Measurements from ENCODE around the gene ELFN2. TPM values are rescaled to one million over a fixed set of nuclear protein-coding genes. Genes with fewer than 3 reads are reported as not detected.

Gene ELFN2
- total and polyA plus RNA-seq, 4 experiments from 2014 or later, result 0.32 to 0.55 TPM; not detected in 2

- Mint-ChIP-seq H3K36me3 (peaks cover 0 to 20% of the 10 kb centered on the region in 2 donors), H3K4me1 (peaks cover 0 to 3% (median 0%) of the 10 kb centered on the region in 4 donors), H3K4me3 (peak overlapping the region in 1 of 8 donors; percentile 7), H3K27me3 (peaks cover 0 to 2% of the 10 kb centered on the region in 2 donors), H3K27ac (peak overlapping the region in 1 of 7 donors; percentile 16), H3K9me3 (peaks cover 0 to 4% (median 0%) of the 10 kb centered on the region in 8 donors)
- ChIA-PET CTCF (ENCODE audit: partially characterized antibody) (interaction anchor here (1.0 kb wide), 1 partner anchor 20 kb away, joined by 3 read pairs; no protein-coding TSS in a partner anchor), POLR2A (ENCODE audit: partially characterized antibody) (no interaction called here)
- no peaks in the 10 kb centered on the region for H3K4me1 ChIP-seq (ENCODE audit: insufficient read depth, low read length)
- no peaks in the 10 kb centered on the region for H3K36me3 ChIP-seq (ENCODE audit: insufficient read depth, low read length)
- intact Hi-C loops (cut with micrococcal nuclease), result no loop called here
- H3K9me3 ChIP-seq (ENCODE audit: control insufficient read depth in 1 of 2, low read length in 2 of 2), result no peaks in the 10 kb centered on the region
- H3K27ac ChIP-seq (ENCODE audit: low read depth, low read length), result no peak overlapping the region
- no peak for DNase-seq
- no peaks in the 10 kb centered on the region for H3K27me3 ChIP-seq (ENCODE audit: insufficient read depth, low read length)
- no peak overlapping the region for H3K4me3 ChIP-seq (ENCODE audit: low read length in 2 of 2)
Observed at GRCh38 chr22:37443086-37443485, 15.8 kb upstream of the ELFN2 start.

- Histone ChIP-seq H3K27me3 (ENCODE audit: insufficient read depth, low read length) (no peaks in the 10 kb centered on the region), H3K36me3 (ENCODE audit: insufficient read depth, low read length) (no peaks in the 10 kb centered on the region), H3K27ac (ENCODE audit: low read depth, low read length) (no peak overlapping the region), H3K4me3 (ENCODE audit: low read length in 2 of 2) (no peak overlapping the region), H3K9me3 (ENCODE audit: control insufficient read depth in 1 of 2, low read length in 2 of 2) (no peaks in the 10 kb centered on the region), H3K4me1 (ENCODE audit: insufficient read depth, low read length) (no peaks in the 10 kb centered on the region)
- intact Hi-C loops (cut with micrococcal nuclease), result no loop called here
- H3K9me3 Mint-ChIP-seq, result peaks cover 0 to 4% (median 0%) of the 10 kb centered on the region in 8 donors
- H3K27me3 Mint-ChIP-seq, result peaks cover 0 to 2% of the 10 kb centered on the region in 2 donors
- H3K36me3 Mint-ChIP-seq, result peaks cover 0 to 20% of the 10 kb centered on the region in 2 donors
- no peak for DNase-seq
- no peak overlapping the region for H3K4me3 Mint-ChIP-seq
- ChIA-PET CTCF (ENCODE audit: partially characterized antibody) (interaction anchor here (1.0 kb wide), 2 partner anchors 19 to 30 kb away, joined by 3 to 4 read pairs; no protein-coding TSS in a partner anchor), POLR2A (ENCODE audit: partially characterized antibody) (no interaction called here)
- H3K4me1 Mint-ChIP-seq, result peaks cover 0 to 3% (median 0%) of the 10 kb centered on the region in 4 donors
- H3K27ac Mint-ChIP-seq, result no peak overlapping the region
Observed at GRCh38 chr22:37442537-37442936, 15.3 kb upstream of the ELFN2 start.

GRCh38 chr22:37442135-37442534 is 14.9 kb upstream of the ELFN2 start:
- H3K9me3 Mint-ChIP-seq, result peaks cover 0 to 4% (median 0%) of the 10 kb centered on the region in 8 donors
- Histone ChIP-seq H3K27me3 (ENCODE audit: insufficient read depth, low read length) (no peaks in the 10 kb centered on the region), H3K27ac (ENCODE audit: low read depth, low read length) (no peak overlapping the region), H3K4me3 (ENCODE audit: low read length in 2 of 2) (no peak overlapping the region), H3K9me3 (ENCODE audit: control insufficient read depth in 1 of 2, low read length in 2 of 2) (no peaks in the 10 kb centered on the region), H3K4me1 (ENCODE audit: insufficient read depth, low read length) (no peaks in the 10 kb centered on the region), H3K36me3 (ENCODE audit: insufficient read depth, low read length) (no peaks in the 10 kb centered on the region)
- CTCF ChIA-PET (ENCODE audit: partially characterized antibody), result interaction anchor here (1.0 kb wide), 1 partner anchor 31 kb away, joined by 4 read pairs; no protein-coding TSS in a partner anchor
- POLR2A ChIA-PET (ENCODE audit: partially characterized antibody), result no interaction called here
- no peak for DNase-seq
- H3K4me1 Mint-ChIP-seq, result peaks cover 0 to 3% (median 0%) of the 10 kb centered on the region in 4 donors
- intact Hi-C loops (cut with micrococcal nuclease), result no loop called here
- H3K36me3 Mint-ChIP-seq, result peaks cover 0 to 23% of the 10 kb centered on the region in 2 donors
- H3K4me3 Mint-ChIP-seq, result no peak overlapping the region
- no peak overlapping the region for H3K27ac Mint-ChIP-seq
- H3K27me3 Mint-ChIP-seq, result peaks cover 0 to 2% of the 10 kb centered on the region in 2 donors

DNA sequence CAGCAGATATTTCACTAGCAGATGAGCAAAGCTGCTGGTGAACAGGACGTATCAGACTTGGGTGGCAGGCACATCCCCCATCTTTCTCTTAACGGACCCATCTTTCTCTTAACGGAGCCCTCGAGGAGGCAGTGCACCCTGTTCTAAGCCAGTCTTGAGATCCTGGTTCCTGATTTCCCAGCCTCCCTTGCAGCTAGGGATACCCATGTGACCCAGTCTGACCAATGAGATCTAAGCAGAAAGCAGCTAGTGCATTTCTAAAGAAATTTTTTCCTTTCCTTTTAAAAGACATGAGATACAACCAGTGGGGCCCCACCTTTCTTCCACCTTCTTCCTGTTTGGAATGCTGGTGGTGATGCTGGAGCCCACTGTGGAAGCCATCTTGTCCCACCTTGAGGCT is 13.6 kb upstream of the ELFN2 start:
- H3K27ac Mint-ChIP-seq, result no peak overlapping the region
- peaks cover 0 to 4% (median 0%) of the 10 kb centered on the region in 8 donors for H3K9me3 Mint-ChIP-seq
- CTCF ChIA-PET (ENCODE audit: partially characterized antibody), result interaction anchor here (1.0 kb wide), 1 partner anchor 125 kb away, joined by 3 read pairs; no protein-coding TSS in a partner anchor
- peaks cover 0 to 3% (median 0%) of the 10 kb centered on the region in 4 donors for H3K4me1 Mint-ChIP-seq
- Histone ChIP-seq H3K4me1 (ENCODE audit: insufficient read depth, low read length) (no peaks in the 10 kb centered on the region), H3K27me3 (ENCODE audit: insufficient read depth, low read length) (no peaks in the 10 kb centered on the region), H3K4me3 (ENCODE audit: low read length in 2 of 2) (no peak overlapping the region), H3K36me3 (ENCODE audit: insufficient read depth, low read length) (no peaks in the 10 kb centered on the region), H3K9me3 (ENCODE audit: control insufficient read depth in 1 of 2, low read length in 2 of 2) (no peaks in the 10 kb centered on the region), H3K27ac (ENCODE audit: low read depth, low read length) (no peak overlapping the region)
- H3K36me3 Mint-ChIP-seq, result peaks cover 0 to 26% of the 10 kb centered on the region in 2 donors
- POLR2A ChIA-PET (ENCODE audit: partially characterized antibody), result no interaction called here
- H3K4me3 Mint-ChIP-seq, result no peak overlapping the region
- H3K27me3 Mint-ChIP-seq, result peaks cover 0 to 2% of the 10 kb centered on the region in 2 donors
- DNase-seq, result no peak
- intact Hi-C loops (cut with micrococcal nuclease), result no loop called here

GRCh38 chr22:37439347-37439746 is 12.1 kb upstream of the ELFN2 start:
- H3K9me3 ChIP-seq (ENCODE audit: control insufficient read depth in 1 of 2, low read length in 2 of 2), result no peaks in the 10 kb centered on the region
- Mint-ChIP-seq H3K4me3 (no peak overlapping the region), H3K27me3 (peaks cover 2 to 4% of the 10 kb centered on the region in 2 donors), H3K4me1 (peaks cover 0 to 3% (median 0%) of the 10 kb centered on the region in 4 donors), H3K36me3 (peaks cover 0 to 26% of the 10 kb centered on the region in 2 donors), H3K27ac (peak overlapping the region in 1 of 7 donors; percentile 36), H3K9me3 (peaks cover 0 to 4% (median 0%) of the 10 kb centered on the region in 8 donors)
- H3K27ac ChIP-seq (ENCODE audit: low read depth, low read length), result no peak overlapping the region
- ChIA-PET POLR2A (ENCODE audit: partially characterized antibody) (no interaction called here), CTCF (ENCODE audit: partially characterized antibody) (interaction anchor here (1.9 to 3.2 kb wide), 2 partner anchors 59 to 179 kb away, joined by 4 to 13 read pairs; no protein-coding TSS in a partner anchor)
- H3K27me3 ChIP-seq (ENCODE audit: insufficient read depth, low read length), result no peaks in the 10 kb centered on the region
- no peaks in the 10 kb centered on the region for H3K36me3 ChIP-seq (ENCODE audit: insufficient read depth, low read length)
- no peaks in the 10 kb centered on the region for H3K4me1 ChIP-seq (ENCODE audit: insufficient read depth, low read length)
- DNase-seq, result no peak
- H3K4me3 ChIP-seq (ENCODE audit: low read length in 2 of 2), result no peak overlapping the region
- intact Hi-C loops (cut with micrococcal nuclease), result no loop called here

- H3K27ac Mint-ChIP-seq, result no peak overlapping the region
- no peak for DNase-seq
- H3K9me3 Mint-ChIP-seq, result peaks cover 0 to 2% (median 0%) of the 10 kb centered on the region in 8 donors
- no peaks in the 10 kb centered on the region for H3K4me1 Mint-ChIP-seq
- POLR2A ChIA-PET (ENCODE audit: partially characterized antibody), result no interaction called here
- no peak overlapping the region for H3K4me3 Mint-ChIP-seq
- no peak overlapping the region for H3K27ac ChIP-seq (ENCODE audit: low read depth, low read length)
- no peaks in the 10 kb centered on the region for H3K27me3 ChIP-seq (ENCODE audit: insufficient read depth, low read length)
- peaks cover 11 to 25% of the 10 kb centered on the region in 2 donors for H3K27me3 Mint-ChIP-seq
- H3K36me3 Mint-ChIP-seq, result peaks cover 0 to 12% of the 10 kb centered on the region in 2 donors
- H3K9me3 ChIP-seq (ENCODE audit: control insufficient read depth in 1 of 2, low read length in 2 of 2), result no peaks in the 10 kb centered on the region
- no peak overlapping the region for H3K4me3 ChIP-seq (ENCODE audit: low read length in 2 of 2)
- intact Hi-C loops (cut with micrococcal nuclease), result no loop called here
- H3K4me1 ChIP-seq (ENCODE audit: insufficient read depth, low read length), result no peaks in the 10 kb centered on the region
- H3K36me3 ChIP-seq (ENCODE audit: insufficient read depth, low read length), result no peaks in the 10 kb centered on the region
- CTCF ChIA-PET (ENCODE audit: partially characterized antibody), result interaction anchor here (3.2 kb wide), 1 partner anchor 176 kb away, joined by 13 read pairs; no protein-coding TSS in a partner anchor
Observed at GRCh38 chr22:37435970-37436603, 8.8 kb upstream of the ELFN2 start.

DNA sequence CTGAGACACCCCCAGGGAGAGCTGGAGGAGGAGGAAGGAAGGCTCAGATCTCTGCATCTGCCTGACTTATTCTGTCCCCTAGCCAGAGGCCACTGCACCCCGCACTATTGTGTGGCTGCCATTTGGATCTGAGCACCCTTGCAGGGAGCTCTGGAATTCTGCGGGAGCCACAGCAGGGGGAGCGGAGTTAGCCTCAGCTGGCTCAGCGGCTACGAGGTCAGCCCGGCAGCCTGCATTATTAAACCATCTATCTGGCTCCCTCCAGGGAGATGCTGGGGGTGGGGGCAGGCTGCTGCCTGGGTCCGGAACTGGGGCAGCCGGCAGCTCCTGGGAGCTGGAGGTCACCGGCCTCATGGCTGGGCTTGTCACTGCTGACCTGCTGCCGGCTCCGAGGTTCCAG is 6.5 kb upstream of the ELFN2 start:
- CTCF ChIA-PET (ENCODE audit: partially characterized antibody), result interaction anchor here (1.0 to 1.3 kb wide), 2 partner anchors 25 to 116 kb away, joined by 3 to 6 read pairs; no protein-coding TSS in a partner anchor
- intact Hi-C loops (cut with micrococcal nuclease), result no loop called here
- peaks cover 0 to 6% of the 10 kb centered on the region in 2 donors for H3K36me3 Mint-ChIP-seq

More for the DNA sequence above, 6.5 kb upstream of the ELFN2 start:
- peaks cover 27 to 38% of the 10 kb centered on the region in 2 donors for H3K27me3 Mint-ChIP-seq
- H3K9me3 ChIP-seq (ENCODE audit: control insufficient read depth in 1 of 2, low read length in 2 of 2), result no peaks in the 10 kb centered on the region
- no peaks in the 10 kb centered on the region for H3K4me1 ChIP-seq (ENCODE audit: insufficient read depth, low read length)
- DNase-seq, result no peak
- POLR2A ChIA-PET (ENCODE audit: partially characterized antibody), result no interaction called here
- no peak overlapping the region for H3K27ac Mint-ChIP-seq
- no peak overlapping the region for H3K4me3 Mint-ChIP-seq
- peaks cover 3% of the 10 kb centered on the region for H3K27me3 ChIP-seq (ENCODE audit: insufficient read depth, low read length)
- peaks cover 0 to 8% (median 5%) of the 10 kb centered on the region in 4 donors for H3K4me1 Mint-ChIP-seq
- no peaks in the 10 kb centered on the region for H3K36me3 ChIP-seq (ENCODE audit: insufficient read depth, low read length)
- no peak overlapping the region for H3K27ac ChIP-seq (ENCODE audit: low read depth, low read length)
- no peak overlapping the region for H3K4me3 ChIP-seq (ENCODE audit: low read length in 2 of 2)
- peaks cover 0 to 2% (median 0%) of the 10 kb centered on the region in 8 donors for H3K9me3 Mint-ChIP-seq
